Bone marrow (tissue), 2 donors: ENCODE data around the gene PCNX1.
"Not testable (repeated sequence)": the region's sequence is repeated elsewhere in the genome, so short reads cannot be mapped to it uniquely, and the experiment has no call there.

Source experiments
- DNase-seq, 2 donors: peaks; one replicate each; lab custom pipeline; 2025; lab: John Stamatoyannopoulos, UW

The PCNX1 gene

DNA sequence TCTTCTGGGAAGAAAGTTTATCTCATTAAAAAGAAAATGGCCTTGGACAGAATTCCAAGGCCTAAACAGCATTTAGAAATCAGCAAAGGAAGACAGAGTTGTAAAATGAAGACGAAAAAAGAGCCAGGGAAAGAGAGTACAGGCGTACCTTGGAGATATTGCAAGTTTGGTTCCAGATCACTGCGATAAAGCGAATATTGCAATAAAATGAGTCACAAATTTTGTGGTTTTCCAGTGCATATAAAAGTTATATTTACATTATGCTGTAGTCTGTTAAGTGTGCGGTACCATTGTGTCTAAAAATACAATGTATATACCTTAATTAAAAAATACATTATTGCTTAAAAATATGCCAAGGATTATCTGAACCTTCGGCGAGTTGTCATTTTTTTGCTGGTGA lies 9.0 kb downstream of the PCNX1 start:
- no peak for DNase-seq

DNA sequence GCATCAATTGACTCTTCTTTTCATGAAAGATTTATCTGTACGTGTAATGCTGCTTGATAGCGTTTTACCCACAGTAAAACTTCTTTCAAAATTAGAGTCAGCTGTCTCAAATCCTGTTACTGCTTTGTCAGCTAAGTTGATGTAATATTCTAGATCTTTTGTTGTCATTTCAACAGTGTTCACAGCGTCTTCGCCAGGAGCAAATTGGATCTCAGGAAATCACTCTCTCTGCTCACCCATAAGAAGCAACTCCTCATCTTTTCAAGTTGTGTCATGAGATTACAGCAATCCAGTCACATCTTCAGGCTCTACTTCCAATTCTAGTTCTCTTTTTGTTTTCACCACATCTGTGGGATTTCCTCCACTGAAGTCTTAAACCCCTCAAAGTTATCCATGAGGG lies 9.5 kb downstream of the PCNX1 start:
- no peak for DNase-seq

GRCh38 chr14:70917633-70918032 lies 10.4 kb downstream of the PCNX1 start:
- no peak for DNase-seq

DNA sequence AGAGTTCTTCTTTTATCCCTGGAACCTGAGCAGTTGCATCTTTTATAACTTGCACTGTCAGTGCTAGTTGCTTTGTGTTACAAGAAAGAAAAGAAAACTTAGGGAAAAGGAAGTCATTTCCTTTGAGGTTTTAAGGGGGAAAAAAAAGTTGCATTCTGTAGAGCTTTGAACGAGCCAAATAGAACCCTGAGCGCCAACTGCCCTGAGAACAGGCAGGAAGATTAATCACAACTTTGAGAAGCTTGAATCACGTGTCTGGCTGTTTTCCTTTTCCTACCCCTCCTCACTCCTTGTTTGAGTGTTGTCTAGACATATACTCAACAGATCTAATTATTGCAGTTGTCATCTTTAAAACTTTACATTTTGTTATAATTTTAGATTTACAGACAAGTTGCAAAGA lies 12.5 kb downstream of the PCNX1 start:
- peak in 1 of 2 donors; percentile 73 for DNase-seq

GRCh38 chr14:70920608-70921007 lies 13.3 kb downstream of the PCNX1 start:
- no peak for DNase-seq

GRCh38 chr14:70921669-70922068 lies 14.4 kb downstream of the PCNX1 start:
- no peak for DNase-seq

DNA sequence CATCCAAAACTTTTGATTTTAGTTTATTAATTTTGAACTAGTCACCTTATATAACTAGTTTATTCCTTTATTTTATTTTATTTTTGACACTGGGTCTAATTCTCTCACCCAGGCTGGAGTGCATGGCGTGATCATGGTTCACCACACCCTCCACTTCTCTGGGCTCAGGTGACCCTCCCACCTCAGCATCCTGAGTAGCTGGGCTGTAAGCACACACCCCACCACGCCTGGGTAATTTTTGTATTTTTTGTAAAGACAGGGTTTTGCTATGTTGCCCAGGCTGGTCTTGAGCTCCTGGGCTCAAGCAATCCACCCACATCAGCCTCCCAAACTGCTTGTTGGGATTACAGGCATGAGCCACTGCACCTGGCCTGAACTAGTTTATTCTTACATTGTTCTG lies 17.3 kb downstream of the PCNX1 start:
- no peak for DNase-seq

DNA sequence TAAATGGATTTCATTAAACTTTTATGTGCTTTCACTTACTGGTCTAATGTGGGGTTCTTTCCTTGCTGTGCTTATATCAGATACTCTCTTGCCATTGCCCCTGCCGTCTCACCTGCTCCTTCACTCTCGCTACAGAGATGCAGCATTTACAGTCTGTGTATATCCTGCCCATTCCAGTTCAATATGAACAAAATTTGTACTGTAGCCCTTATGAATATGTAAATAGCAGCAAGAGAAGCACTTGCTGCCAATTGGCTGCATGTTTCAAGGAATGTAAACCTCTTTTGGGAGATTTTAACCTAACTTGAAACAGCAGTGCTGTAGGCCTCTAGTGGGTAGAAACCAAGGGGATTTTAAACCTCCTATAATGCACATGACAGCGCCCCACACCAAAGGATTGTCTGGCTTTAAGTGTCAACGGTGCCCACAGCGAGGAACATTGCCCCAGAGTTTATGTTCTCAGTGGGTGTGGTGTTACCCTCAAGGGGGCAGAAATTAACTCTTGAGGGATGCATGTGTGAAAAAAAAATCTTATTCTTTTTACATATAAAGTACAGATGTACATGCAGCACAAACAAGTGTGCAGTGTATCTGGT lies 19.1 kb downstream of the PCNX1 start:
- DNase-seq: no peak

- DNase-seq: no peak
Observed at GRCh38 chr14:70931008-70931407, 23.7 kb downstream of the PCNX1 start.

GRCh38 chr14:70934084-70934483 lies 26.8 kb downstream of the PCNX1 start:
- DNase-seq: no peak

- peak in 1 of 2 donors; percentile 28 for DNase-seq
Observed at GRCh38 chr14:70934502-70935134, 27.4 kb downstream of the PCNX1 start.

DNA sequence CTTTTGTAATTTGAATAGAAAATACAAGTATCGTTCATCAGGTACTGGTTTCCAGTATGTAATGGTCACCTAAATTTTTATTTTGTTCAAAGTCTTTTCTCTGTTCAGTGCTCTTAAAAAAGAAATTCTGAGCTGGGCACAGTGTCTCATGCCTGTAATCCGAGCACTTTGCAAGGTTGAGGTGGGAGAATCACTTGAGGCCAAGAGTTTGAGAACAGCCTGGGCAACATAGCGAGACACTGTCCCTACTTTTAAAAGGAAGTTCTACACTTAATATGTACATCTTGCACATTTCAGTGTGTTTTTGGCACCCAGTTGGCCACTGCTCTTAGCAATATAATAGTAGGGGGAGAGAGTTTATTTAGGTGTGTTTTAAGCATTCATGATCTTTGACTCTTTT lies 27.9 kb downstream of the PCNX1 start:
- no peak for DNase-seq

GRCh38 chr14:70939693-70940092 lies 32.4 kb downstream of the PCNX1 start:
- not testable (repeated sequence) for DNase-seq

- not testable (repeated sequence) for DNase-seq
Observed at GRCh38 chr14:70941637-70942341, 34.5 kb downstream of the PCNX1 start.

DNA sequence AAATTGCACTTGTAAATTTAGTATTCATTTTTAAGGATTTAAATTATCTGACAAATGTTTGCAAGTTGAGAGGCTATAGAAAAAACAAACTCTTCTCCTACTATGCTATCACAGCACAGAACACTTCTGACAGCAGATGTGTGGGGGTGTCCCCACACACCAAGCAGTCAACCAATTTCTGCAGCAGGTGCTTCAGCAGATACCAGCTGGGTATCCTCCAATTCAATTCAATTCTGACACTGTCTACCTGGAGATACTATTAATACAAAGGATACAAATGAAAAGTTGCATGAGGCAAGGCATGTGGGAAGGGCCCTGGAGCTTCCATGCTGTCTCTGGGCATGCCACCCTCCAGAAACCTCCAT lies 35.1 kb downstream of the PCNX1 start:
- DNase-seq: no peak

DNA sequence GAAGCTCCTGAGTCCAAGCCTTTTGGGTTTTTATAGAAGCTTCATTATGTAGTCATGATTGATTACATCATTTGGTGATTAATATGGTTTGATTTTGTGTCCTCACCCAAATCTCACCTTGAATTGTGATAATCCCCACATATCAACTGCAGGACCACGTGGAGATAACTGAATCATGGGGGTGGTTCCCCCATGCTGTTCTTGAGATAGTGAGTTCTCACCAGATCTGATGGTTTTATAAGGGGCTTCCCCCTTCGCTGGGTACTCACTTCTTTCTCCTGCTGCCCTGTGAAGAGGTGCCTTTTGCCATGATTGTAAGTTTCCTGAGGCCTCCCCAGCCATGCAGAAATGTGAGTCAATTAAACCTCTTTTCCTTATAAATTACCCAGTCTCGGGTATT lies 35.5 kb downstream of the PCNX1 start:
- DNase-seq: not testable (repeated sequence)

- DNase-seq: no peak
Observed at GRCh38 chr14:70943838-70944237, 36.6 kb downstream of the PCNX1 start.

DNA sequence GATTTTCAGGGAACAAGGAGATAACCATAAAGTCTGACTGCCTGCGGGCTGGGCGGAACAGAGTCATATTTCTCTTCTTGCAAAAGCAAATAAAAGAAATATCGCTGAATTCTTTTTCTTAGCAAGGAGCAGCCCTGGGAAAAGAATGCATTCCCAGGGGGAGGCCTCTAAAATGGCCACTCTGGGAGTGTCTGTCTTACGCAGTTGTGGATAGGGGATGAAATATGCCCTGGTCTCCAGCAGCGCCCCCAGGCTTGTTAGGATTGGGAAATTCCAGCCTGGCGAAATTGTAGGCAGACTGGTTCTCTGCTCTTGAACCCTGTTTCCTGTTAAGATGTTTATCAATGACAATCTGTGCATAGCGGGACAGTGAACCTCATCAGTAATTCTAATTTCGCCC lies 40.5 kb downstream of the PCNX1 start:
- no peak for DNase-seq

GRCh38 chr14:70952485-70952884 lies 45.2 kb downstream of the PCNX1 start:
- no peak for DNase-seq

DNA sequence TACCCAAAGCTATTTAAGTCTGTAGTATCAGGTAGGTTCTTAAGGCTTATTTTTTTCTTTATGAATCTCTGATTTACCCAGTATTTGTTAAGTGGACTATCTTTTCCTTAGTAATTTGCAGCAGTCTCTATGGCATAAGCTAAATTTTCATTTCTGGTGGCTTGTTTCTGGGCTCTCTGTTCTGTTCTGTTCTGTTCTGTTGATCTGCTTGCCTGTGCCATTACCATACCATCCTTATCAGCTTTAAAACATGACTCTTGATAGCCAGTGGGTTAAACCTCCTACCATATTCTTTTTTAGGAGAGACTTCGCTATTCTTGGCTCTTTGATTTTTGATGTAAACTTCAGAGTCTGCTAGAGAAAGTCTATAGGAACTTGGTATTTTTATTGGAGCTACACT lies 46.8 kb downstream of the PCNX1 start:
- DNase-seq: no peak

DNA sequence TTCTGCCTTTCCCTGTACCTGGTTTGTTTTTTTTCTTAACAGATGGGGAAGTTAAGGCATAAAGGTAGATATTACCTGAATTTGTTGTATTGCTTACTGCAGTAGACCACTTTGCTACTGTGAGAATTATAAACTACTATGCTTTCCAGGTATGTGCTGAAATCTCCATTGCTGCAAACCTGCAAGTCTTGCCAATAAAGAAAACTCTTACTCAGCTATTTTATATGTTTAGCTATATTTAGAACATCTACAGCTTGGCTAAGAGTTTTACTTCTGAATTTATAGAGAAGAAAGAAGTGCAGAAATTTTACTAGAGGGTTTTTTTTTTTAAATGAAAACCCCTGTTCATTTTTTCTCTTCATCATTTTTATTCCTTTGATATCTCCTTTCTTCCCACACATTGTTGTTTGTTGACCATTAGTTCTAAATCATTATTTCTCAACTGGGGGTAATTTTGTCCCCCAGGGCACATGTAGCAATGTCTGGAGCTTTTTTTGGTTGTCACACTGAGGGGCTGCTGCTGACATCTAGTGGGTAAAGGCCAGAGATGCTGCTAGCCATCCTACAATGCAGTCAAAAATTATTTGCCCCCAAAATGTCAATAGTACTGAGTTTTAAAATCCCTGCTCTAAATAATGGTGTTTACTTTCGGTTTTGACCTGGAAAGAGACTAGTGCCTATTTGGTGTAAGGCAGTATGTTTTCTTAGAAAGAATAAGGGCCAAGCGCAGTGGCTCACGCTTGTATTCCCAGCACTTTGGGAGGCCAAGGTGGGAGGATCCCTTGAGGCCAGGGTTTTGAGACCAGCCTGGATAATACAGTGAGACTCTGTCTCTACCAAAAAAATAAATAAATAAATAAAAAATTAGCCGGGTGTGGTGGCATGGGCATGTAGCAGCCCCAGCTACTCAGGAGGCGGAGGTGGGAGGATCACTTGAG lies 48.6 kb downstream of the PCNX1 start:
- DNase-seq: peak in 1 of 2 donors; percentile 35

GRCh38 chr14:70956511-70956910 lies 49.3 kb downstream of the PCNX1 start:
- DNase-seq: no peak
